ENCODE data around the gene GPR156. TPM values are rescaled to one million over a fixed set of nuclear protein-coding genes. Genes with fewer than 3 reads are reported as not detected.

The GPR156 gene
- total and polyA plus RNA-seq, 2 experiments from 2014 or later = not detected

- in situ Hi-C loops (cut with MboI) = no loop called here
Observed at GRCh38 chr3:120265989-120266388, 19.0 kb downstream of the GPR156 start.

DNA sequence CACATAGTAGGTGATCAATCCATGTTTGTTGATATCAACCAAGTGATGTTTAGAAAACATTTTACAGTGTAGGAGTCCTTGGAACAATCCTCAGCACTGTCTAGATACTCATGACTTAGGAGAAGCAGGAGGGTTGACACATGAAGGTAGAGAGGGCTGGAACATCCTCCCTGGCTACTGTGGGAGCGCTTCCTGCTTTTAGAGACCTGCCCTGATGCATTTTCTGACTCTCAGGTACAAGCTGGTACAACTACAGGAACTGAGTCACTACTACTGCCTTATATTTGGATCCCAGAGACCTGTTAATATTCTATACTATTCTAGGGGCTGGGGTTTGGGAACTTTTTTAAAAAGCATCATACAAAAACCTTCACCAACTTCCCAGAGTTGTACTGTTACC is 20.1 kb downstream of the GPR156 start:
- in situ Hi-C loops (cut with MboI) = no loop called here
- H3K4me2 ChIP-seq (ENCODE audit: unreplicated experiment) = no peak overlapping the region
- no peaks in the 10 kb centered on the region for H4K20me1 ChIP-seq (ENCODE audit: insufficient read depth)
- H3K27me3 ChIP-seq (replicated peaks; ENCODE audit: insufficient read depth) = peaks cover 5% of the 10 kb centered on the region; the same call in 1 of the 2 replicates
- no peaks in the 10 kb centered on the region for H3K4me1 ChIP-seq (ENCODE audit: insufficient read depth)
- H3K9me3 ChIP-seq (ENCODE audit: low read depth) = no peaks in the 10 kb centered on the region
- DNase-seq = no peak
- H3F3A ChIP-seq (ENCODE audit: insufficient read depth) = no peaks in the 10 kb centered on the region
- no peaks in the 10 kb centered on the region for H3K36me3 ChIP-seq (ENCODE audit: low read depth)
- no peaks in the 10 kb centered on the region for H3K9me2 ChIP-seq (ENCODE audit: insufficient read depth)
- no peaks in the 10 kb centered on the region for H3K79me2 ChIP-seq (ENCODE audit: insufficient read depth)
- TF ChIP-seq EZH2 (IDR thresholded peaks at IDR 0.05; ENCODE audit: insufficient read depth, poor library complexity, severe bottlenecking) = no peak
- no peak for TF ChIP-seq EZH2phosphoT487 (IDR thresholded peaks at IDR 0.05; ENCODE audit: insufficient read depth, low read depth)
- H3K4me3 ChIP-seq = no peak overlapping the region
- H3K27ac ChIP-seq = no peak overlapping the region
- no peak overlapping the region for H3K9ac ChIP-seq
- no peak overlapping the region for H2AFZ ChIP-seq
- 65 to 69% methylated on average over 1 of the region's 1 CpG for WGBS, 2 experiments (ENCODE audit: low coverage in 1 of 2, low lambda C conversion rate in 2 of 2, missing lambda C conversion rate in 2 of 2)

More at GRCh38 chr3:120265989-120266388, 19.0 kb downstream of the GPR156 start:
- Histone ChIP-seq H3K36me3 (ENCODE audit: low read depth) (no peaks in the 10 kb centered on the region), H3K9me2 (ENCODE audit: insufficient read depth) (no peaks in the 10 kb centered on the region), H3K4me1 (ENCODE audit: insufficient read depth) (no peaks in the 10 kb centered on the region), H3K4me3 (no peak overlapping the region), H3K27ac (no peak overlapping the region), H3K4me2 (ENCODE audit: unreplicated experiment) (no peak overlapping the region), H4K20me1 (ENCODE audit: insufficient read depth) (no peaks in the 10 kb centered on the region), H3K9ac (no peak overlapping the region), H3K27me3 (replicated peaks; ENCODE audit: insufficient read depth) (peaks cover 7% of the 10 kb centered on the region; the same call in 1 of the 2 replicates), H3F3A (ENCODE audit: insufficient read depth) (no peaks in the 10 kb centered on the region), H3K9me3 (ENCODE audit: low read depth) (no peaks in the 10 kb centered on the region), H2AFZ (no peak overlapping the region), H3K79me2 (ENCODE audit: insufficient read depth) (no peaks in the 10 kb centered on the region)
- no peak for TF ChIP-seq EZH2 (IDR thresholded peaks at IDR 0.05; ENCODE audit: insufficient read depth, poor library complexity, severe bottlenecking)
- TF ChIP-seq EZH2phosphoT487 (IDR thresholded peaks at IDR 0.05; ENCODE audit: insufficient read depth, low read depth) = no peak
- 64 to 71% methylated on average over 5 of the region's 5 CpGs for WGBS, 2 experiments (ENCODE audit: low coverage in 1 of 2, low lambda C conversion rate in 2 of 2, missing lambda C conversion rate in 2 of 2)
- no peak for DNase-seq

- Histone ChIP-seq H3K4me2 (ENCODE audit: unreplicated experiment) (no peak overlapping the region), H3K9me2 (ENCODE audit: insufficient read depth) (no peaks in the 10 kb centered on the region), H3K27ac (no peak overlapping the region), H3K9me3 (ENCODE audit: low read depth) (no peaks in the 10 kb centered on the region), H3K4me3 (no peak overlapping the region), H3K4me1 (ENCODE audit: insufficient read depth) (no peaks in the 10 kb centered on the region), H3K27me3 (replicated peaks; ENCODE audit: insufficient read depth) (no peaks in the 10 kb centered on the region), H2AFZ (no peak overlapping the region), H3K79me2 (ENCODE audit: insufficient read depth) (no peaks in the 10 kb centered on the region), H4K20me1 (ENCODE audit: insufficient read depth) (no peaks in the 10 kb centered on the region), H3K36me3 (ENCODE audit: low read depth) (no peaks in the 10 kb centered on the region), H3K9ac (no peak overlapping the region), H3F3A (ENCODE audit: insufficient read depth) (no peaks in the 10 kb centered on the region)
- in situ Hi-C loops (cut with MboI) = no loop called here
- TF ChIP-seq EZH2phosphoT487 (IDR thresholded peaks at IDR 0.05; ENCODE audit: insufficient read depth, low read depth) (no peak), EZH2 (IDR thresholded peaks at IDR 0.05; ENCODE audit: insufficient read depth, poor library complexity, severe bottlenecking) (no peak)
- WGBS, 2 experiments (ENCODE audit: low coverage in 1 of 2, low lambda C conversion rate in 2 of 2, missing lambda C conversion rate in 2 of 2) = 44 to 51% methylated on average over 5 of the region's 5 CpGs
- no peak for DNase-seq
Observed at GRCh38 chr3:120263792-120264191, 21.2 kb downstream of the GPR156 start.

DNA sequence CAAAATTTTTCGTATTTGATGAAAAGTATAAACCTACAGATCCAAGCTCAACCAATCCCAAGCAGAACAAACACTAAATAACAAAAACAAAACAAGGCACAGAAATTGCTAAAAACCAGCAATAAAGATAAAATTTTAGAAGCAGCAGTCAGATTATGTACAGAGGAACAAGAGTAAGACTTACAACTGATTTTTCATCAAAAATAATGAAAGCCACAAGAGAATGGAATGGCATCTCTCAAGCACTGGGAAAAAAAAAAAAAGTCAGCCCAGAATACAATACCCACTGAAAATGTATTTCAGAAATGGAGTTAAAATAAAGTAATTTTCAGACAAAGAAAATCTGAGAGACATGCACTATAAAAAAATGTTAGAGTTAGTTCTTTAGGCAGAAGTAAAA is 27.0 kb downstream of the GPR156 start:
- Histone ChIP-seq H3K9me2 (ENCODE audit: insufficient read depth) (no peaks in the 10 kb centered on the region), H3K9me3 (ENCODE audit: low read depth) (no peaks in the 10 kb centered on the region), H2AFZ (no peak overlapping the region), H4K20me1 (ENCODE audit: insufficient read depth) (no peaks in the 10 kb centered on the region), H3K27me3 (replicated peaks; ENCODE audit: insufficient read depth) (no peaks in the 10 kb centered on the region), H3K4me1 (ENCODE audit: insufficient read depth) (no peaks in the 10 kb centered on the region), H3K79me2 (ENCODE audit: insufficient read depth) (no peaks in the 10 kb centered on the region), H3K36me3 (ENCODE audit: low read depth) (no peaks in the 10 kb centered on the region), H3K4me2 (ENCODE audit: unreplicated experiment) (no peak overlapping the region), H3K9ac (no peak overlapping the region), H3F3A (ENCODE audit: insufficient read depth) (no peaks in the 10 kb centered on the region), H3K27ac (no peak overlapping the region), H3K4me3 (no peak overlapping the region)
- no peak for TF ChIP-seq EZH2phosphoT487 (IDR thresholded peaks at IDR 0.05; ENCODE audit: insufficient read depth, low read depth)
- no peak for TF ChIP-seq EZH2 (IDR thresholded peaks at IDR 0.05; ENCODE audit: insufficient read depth, poor library complexity, severe bottlenecking)
- DNase-seq = no peak
- WGBS, 2 experiments (ENCODE audit: low coverage in 1 of 2, low lambda C conversion rate in 2 of 2, missing lambda C conversion rate in 2 of 2) = 22 to 32% methylated on average over 1 of the region's 1 CpG
- in situ Hi-C loops (cut with MboI) = no loop called here

DNA sequence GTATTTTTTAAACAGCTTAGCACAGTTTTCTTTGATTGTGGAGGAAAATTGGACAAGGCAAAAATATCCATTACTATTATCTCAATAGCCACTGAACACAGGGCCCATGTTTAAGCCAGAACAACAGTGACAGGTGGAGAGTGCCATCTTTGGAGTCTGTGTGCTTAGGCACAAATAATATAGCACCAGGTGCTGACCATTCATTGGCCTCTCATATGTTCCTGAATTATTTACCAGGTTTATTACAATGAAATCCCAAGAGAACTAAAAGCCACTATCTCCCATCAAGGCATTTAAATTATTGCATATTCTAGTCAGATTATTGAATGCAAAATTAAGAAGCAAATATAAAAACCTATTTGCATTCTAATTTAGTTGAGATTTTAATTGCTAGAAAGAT is 39.6 kb downstream of the GPR156 start:
- in situ Hi-C loops (cut with MboI) = loop anchor here (10.0 kb wide), 2 partner anchors 159 to 309 kb away; no protein-coding TSS in a partner anchor
- DNase-seq = no peak
- no peaks in the 10 kb centered on the region for H3K9me2 ChIP-seq (ENCODE audit: insufficient read depth)
- no peaks in the 10 kb centered on the region for H3K36me3 ChIP-seq (ENCODE audit: low read depth)
- H3K9me3 ChIP-seq (ENCODE audit: low read depth) = no peaks in the 10 kb centered on the region
- no peak overlapping the region for H3K9ac ChIP-seq
- TF ChIP-seq EZH2 (IDR thresholded peaks at IDR 0.05; ENCODE audit: insufficient read depth, poor library complexity, severe bottlenecking) (no peak), EZH2phosphoT487 (IDR thresholded peaks at IDR 0.05; ENCODE audit: insufficient read depth, low read depth) (no peak)
- H3F3A ChIP-seq (ENCODE audit: insufficient read depth) = no peaks in the 10 kb centered on the region
- no peaks in the 10 kb centered on the region for H3K4me1 ChIP-seq (ENCODE audit: insufficient read depth)
- H3K4me3 ChIP-seq = no peak overlapping the region
- no peaks in the 10 kb centered on the region for H3K27me3 ChIP-seq (replicated peaks; ENCODE audit: insufficient read depth)
- no peak overlapping the region for H3K4me2 ChIP-seq (ENCODE audit: unreplicated experiment)
- H2AFZ ChIP-seq = no peak overlapping the region
- no peak overlapping the region for H3K27ac ChIP-seq
- H4K20me1 ChIP-seq (ENCODE audit: insufficient read depth) = no peaks in the 10 kb centered on the region
- H3K79me2 ChIP-seq (ENCODE audit: insufficient read depth) = no peaks in the 10 kb centered on the region
